ENCODE measurements around the gene TRIM31.

DNA sequence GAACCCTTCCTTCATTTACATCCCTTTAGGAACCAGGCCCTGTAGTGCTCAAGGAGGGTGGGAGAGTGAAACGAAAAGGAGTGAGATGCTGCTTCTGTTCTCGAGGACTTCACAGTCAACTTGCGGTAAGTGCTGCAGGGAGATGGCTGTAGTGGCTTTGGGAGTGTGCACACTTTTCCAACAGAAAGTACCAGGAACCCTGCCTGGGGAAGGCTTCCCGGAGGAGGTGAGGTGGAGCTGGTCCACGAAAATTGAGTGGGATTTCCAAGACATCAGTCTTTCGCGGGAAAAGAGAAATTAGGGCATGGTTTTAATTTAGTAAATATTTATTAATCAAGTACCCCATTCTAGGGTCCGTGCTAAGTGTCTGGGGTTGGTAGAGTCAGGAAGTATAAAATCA lies 12.7 kb downstream of the TRIM31 start:
- TF ChIP-seq, protein P1, sequence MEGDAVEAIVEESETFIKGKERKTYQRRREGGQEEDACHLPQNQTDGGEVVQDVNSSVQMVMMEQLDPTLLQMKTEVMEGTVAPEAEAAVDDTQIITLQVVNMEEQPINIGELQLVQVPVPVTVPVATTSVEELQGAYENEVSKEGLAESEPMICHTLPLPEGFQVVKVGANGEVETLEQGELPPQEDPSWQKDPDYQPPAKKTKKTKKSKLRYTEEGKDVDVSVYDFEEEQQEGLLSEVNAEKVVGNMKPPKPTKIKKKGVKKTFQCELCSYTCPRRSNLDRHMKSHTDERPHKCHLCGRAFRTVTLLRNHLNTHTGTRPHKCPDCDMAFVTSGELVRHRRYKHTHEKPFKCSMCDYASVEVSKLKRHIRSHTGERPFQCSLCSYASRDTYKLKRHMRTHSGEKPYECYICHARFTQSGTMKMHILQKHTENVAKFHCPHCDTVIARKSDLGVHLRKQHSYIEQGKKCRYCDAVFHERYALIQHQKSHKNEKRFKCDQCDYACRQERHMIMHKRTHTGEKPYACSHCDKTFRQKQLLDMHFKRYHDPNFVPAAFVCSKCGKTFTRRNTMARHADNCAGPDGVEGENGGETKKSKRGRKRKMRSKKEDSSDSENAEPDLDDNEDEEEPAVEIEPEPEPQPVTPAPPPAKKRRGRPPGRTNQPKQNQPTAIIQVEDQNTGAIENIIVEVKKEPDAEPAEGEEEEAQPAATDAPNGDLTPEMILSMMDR (IDR thresholded peaks at IDR 0.05): no peak
- TF ChIP-seq POLR2A (IDR thresholded peaks at IDR 0.05) (no peak), POLR2AphosphoS5 (IDR thresholded peaks at IDR 0.05) (no peak)

Data from prostate gland (tissue), 2 donors.